Occipital lobe (tissue), 2 donors: ENCODE measurements around the gene RS1. TPM values are rescaled to one million over a fixed set of nuclear protein-coding genes. Genes with fewer than 3 reads are reported as not detected.

Source experiments
- DNase-seq: peaks from one replicate; lab custom pipeline; 2025; lab: John Stamatoyannopoulos, UW
- total RNA-seq: library from RNA; depleted of rRNA; stranded (reverse); fragments of >200 nt; gene quantifications from one replicate; pipeline ENCODE4 v1.2.3, GENCODE V29; 2014

RS1 gene
- 0.16 TPM for total RNA-seq

GRCh38 chrX:18672008-18672407, at the start of gene RS1:
Gene RS1, minus strand, starts transcription at chrX:18672108. Its CDS starts 40 bp downstream, at chrX:18672068.
- DNase-seq: no peak

GRCh38 chrX:18719852-18720251, 47.9 kb upstream of the RS1 start:
- no peak for DNase-seq

- no peak for DNase-seq
These were observed 43.0 kb upstream of the RS1 start for GRCh38 chrX:18714910-18715309.

GRCh38 chrX:18709833-18710232, 37.9 kb upstream of the RS1 start:
- DNase-seq: no peak

GRCh38 chrX:18707426-18708049, 35.6 kb upstream of the RS1 start, which contains the start of gene PPEF1:
Gene PPEF1, plus strand, starts transcription at chrX:18707645. Its CDS starts 136 bp downstream, at chrX:18707781.
- no peak for DNase-seq

GRCh38 chrX:18702362-18703195, 30.7 kb upstream of the RS1 start:
- DNase-seq: no peak

GRCh38 chrX:18701621-18702361, 29.9 kb upstream of the RS1 start:
- no peak for DNase-seq

GRCh38 chrX:18698737-18699650, 27.1 kb upstream of the RS1 start:
- DNase-seq: no peak

- no peak for DNase-seq
These were observed 24.7 kb upstream of the RS1 start for GRCh38 chrX:18696653-18697052.

- no peak for DNase-seq
These were observed 20.6 kb upstream of the RS1 start for GRCh38 chrX:18692541-18692940.

GRCh38 chrX:18691431-18691830, 19.5 kb upstream of the RS1 start:
- DNase-seq: no peak

GRCh38 chrX:18687856-18688495, 16.1 kb upstream of the RS1 start:
- DNase-seq: no peak

GRCh38 chrX:18682979-18683387, 11.1 kb upstream of the RS1 start:
- DNase-seq: no peak

- no peak for DNase-seq
These were observed 10.1 kb upstream of the RS1 start for GRCh38 chrX:18681996-18682395.

- DNase-seq: no peak
These were observed 5.4 kb upstream of the RS1 start for GRCh38 chrX:18677161-18677869.

- no peak for DNase-seq
These were observed 4.6 kb upstream of the RS1 start for GRCh38 chrX:18676470-18676869.

- no peak for DNase-seq
These were observed 4.1 kb upstream of the RS1 start for GRCh38 chrX:18676050-18676449.

- DNase-seq: peak; percentile 50
These were observed 3.2 kb upstream of the RS1 start for GRCh38 chrX:18674788-18675735.

- no peak for DNase-seq
These were observed 2.5 kb upstream of the RS1 start for GRCh38 chrX:18674417-18674787.
